Endometrial microvascular endothelial cells (primary cell): ENCODE data around the gene GCAT. TPM values are rescaled to one million over a fixed set of nuclear protein-coding genes. Genes with fewer than 3 reads are reported as not detected.
"Not testable (repeated sequence)": the region's sequence is repeated elsewhere in the genome, so short reads cannot be mapped to it uniquely, and the experiment has no call there.

Experiments used
- in situ Hi-C: cut with HindIII; loops from 2 replicates; pipeline ENCODE4 v1.10.0; 2017; ENCODE audit warnings: low sequenced_read_pairs, low pct_unique_long_range_greater_than_20kb; ENCODE audit errors: inconsistent ontology term
- total RNA-seq: library from RNA; depleted of rRNA; stranded (reverse); fragments of >200 nt; gene quantifications from one replicate; pipeline ENCODE4 v1.2.3, GENCODE V29; 2015; ENCODE audit errors: inconsistent ontology term

GCAT gene
- total RNA-seq, 1 donor from 2014 or later, result 32.1 TPM

DNA sequence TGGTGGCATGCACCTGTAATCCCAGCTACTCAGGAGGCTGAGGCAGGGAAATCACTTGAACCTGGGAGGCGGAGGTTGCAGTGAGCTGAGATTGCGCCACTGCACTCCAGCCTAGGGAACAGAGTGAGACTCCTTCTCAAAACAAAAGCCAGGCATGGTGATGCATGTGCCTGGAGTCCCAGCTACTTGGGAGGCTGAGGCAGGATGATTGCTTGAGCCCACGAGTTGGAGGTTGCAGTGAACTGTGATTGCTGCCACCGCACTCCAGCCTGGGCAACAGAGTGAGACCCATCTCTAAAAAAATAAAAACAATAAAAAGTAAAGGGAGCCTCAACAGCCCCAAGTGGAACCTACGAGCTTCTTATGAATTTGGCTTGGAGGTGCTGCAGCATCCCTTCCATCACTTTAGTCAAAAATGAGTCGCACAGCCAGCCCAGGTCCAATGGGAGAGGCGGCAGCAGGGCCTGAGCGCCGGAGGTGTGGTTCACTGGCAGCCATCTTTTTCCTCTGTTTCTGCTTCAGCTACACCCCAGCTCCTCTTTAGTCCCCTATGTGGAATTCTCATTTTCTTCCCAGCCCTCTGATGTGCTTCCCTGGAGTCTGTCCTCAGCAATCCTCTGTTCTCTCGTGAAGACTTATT, 29.2 kb upstream of the GCAT start:
- in situ Hi-C loops, result no loop called here

DNA sequence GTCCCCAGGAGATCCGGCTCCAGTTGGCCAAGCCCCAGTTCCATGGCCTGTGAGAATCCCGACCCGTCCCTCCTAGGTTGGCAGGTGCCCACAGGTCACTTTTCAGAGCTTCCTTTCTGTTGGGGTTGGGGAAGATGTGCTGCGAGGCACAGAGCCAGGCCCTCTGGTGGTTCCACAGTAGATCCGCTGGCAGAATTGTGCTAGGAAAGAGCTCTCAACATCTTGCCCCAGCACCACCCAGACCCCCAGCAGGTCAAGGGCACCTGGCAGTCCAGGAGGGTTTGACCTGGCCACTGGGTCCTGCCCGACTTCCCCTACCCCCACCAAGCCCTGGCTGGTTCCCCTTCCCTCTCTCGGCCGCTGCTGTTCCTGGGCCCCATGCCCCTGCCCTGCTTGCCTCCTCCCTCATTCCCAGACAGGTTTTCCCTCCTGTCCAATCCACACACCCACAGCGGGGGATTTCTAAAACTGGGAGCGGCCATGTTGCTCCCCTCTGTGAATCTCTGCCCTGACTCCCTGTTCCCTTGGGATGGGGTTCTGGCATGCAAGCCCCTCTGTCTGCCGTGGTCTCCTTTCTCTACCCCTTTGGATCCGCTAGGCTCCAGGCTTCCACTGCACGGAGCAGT, 26.2 kb upstream of the GCAT start:
- in situ Hi-C loops, result no loop called here

DNA sequence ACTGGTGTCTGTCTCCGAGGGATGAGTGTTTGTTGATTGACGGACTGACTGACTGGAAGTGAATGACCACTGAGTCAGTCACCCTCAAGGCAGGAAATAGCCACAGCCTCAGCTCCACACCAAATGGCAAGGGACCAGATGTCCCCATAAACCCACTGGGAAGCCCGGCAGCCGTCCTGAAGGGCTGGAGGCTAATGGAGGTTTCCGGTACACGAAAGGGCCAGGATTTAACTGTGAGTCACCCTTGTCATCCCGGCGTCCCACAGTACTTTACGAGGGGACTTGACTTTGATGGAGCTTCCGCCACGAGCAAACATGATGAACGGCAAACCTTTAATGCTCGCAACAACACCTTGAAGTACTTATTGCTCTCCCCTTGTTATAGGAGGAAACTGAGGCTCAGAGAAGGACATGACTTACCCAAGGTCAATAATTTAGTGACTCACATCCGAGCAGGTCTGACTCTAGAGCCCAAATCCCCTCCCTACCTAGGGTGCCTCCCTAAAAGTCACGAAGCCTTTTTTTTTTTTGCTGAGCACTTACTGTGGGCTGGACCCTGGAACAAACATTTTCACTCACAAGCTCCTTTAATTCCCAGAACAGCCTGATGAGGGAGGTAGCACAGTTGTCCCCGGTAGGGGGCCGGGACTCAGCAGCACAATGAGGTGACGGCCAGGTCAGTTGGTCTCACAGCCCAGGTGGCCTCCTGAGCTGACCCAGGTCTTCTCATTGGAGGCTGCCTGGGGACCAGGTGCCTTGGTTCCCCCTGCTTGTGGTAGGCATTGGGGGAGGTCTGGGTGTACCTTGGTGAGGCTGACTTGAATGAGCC, 25.2 kb upstream of the GCAT start:
- in situ Hi-C loops, result no loop called here

DNA sequence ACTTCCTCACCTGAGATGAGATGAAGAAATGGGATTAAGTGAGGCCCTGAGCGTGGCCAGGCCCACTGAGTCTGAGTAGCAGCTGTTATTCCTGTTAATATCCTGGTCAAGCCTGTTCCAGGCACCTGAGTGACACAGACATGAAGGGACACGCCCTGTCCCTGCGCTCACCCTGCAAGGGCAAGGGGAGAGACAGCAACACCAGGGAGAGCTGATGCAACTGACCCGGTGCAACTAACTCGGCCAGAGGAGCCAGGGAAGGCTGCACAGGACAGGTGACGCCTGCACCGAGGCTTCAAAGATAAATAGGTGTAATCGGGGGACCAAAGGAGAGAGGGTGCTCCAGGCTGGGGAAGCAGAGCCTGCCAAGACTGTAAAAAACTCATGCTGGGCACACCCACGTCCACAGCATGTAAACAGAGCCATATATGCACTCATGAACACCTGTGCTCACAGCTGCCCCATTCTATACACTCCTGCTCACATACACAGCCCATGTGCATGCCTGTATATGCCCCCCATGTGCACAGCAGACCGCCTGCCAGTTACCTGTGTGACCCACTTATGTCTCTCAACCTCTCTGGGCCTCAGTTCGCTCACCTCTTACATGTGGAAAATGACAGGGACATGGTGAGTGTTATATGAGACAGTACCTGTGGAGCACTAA, 22.8 kb upstream of the GCAT start:
- in situ Hi-C loops, result no loop called here

DNA sequence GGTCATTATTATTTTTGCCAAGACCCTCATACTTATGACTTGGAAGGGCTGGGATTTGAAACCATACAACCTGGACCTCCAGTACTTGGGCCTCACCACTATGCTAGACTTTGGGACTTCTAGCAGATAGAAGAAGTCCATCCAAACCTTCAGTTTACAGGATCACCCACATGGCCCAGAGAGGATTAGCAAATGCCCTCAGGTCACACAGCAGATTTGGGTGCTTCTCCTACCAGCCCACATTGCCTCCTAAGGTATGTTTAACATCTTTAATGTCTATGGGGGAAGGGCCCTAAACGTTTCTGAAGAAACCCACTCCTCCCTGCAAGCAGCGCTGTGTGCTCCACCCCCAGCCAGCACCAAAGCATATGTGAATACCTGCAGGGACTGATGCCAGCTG, 17.5 kb upstream of the GCAT start:
- in situ Hi-C loops, result no loop called here

DNA sequence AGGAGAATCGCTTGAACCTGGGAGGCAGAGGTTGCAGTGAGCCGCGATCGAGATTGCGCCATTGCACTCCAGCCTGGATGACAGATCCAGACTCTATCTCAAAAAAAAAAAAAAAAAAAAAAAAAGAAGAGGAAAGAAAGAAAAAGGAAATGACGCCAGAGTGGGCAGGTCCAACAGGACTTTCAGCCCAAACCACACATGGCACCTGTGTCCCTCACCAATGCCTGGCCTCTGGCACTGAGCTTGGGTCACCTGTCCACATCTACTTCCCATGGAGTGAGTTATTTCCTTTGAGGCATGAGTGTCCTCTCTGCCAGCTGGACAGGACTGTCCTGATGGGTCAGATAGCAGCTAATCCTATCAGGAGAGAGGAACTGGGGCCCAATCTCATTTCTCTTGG, 15.2 kb upstream of the GCAT start:
- in situ Hi-C loops, result no loop called here

DNA sequence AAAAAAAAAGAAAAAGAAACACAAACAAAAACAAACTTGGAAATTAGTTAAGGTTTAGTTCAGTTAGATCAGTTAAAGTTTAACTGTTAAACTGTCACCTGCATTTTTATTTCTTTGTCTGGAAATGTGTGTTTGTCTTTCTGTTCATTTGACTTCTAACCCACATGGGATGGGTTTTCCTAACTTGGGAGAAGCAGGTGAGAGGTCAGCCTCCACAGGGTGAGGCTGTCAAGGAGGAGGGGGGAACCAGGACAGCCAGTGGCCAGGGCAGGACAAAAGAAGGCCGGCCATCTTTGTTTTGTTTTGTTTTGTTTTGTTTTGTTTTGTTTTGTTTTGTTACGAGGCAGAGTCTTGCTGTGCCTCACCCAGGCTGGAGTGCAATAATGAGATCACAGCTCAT, 13.4 kb upstream of the GCAT start:
- in situ Hi-C loops, result no loop called here

DNA sequence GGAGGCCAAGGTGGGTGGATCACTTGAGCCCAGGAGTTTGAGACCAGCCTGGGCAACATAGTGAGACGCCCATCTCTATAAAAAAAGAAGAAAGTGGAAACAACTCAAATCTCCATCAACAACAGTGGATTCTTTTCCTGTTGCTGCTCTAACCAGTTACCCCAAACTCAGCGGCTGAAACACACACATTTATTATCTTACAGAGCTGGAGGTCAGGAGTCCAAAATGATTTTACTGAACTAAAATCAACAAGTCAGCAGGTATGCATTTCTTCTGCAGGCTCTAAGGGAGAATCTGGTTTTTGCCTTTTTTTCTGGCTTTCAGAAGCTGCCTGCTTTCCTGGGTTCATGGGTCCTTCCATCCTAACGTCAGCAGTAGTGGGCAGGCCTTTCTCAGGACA, 11.7 kb upstream of the GCAT start:
- in situ Hi-C loops, result no loop called here

DNA sequence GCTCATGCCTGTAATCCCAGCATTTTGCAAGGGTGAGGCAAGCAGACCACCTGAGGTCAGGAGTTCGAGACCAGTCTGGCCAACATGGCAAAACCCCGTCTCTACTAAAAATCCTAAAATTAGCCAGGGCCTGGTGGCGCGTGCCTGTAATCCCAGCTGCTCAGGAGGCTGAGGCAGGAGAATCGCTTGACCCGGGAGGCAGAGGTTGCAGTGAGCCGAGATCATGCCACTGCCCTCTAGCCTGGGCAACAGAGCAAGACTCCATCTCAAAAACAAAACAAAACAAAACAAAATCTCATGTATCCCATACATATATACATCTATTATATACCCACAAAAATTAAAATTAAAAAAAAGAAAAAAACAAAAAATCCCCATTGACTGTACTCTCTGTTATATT, 10.5 kb upstream of the GCAT start:
- in situ Hi-C loops, result not testable (repeated sequence)

DNA sequence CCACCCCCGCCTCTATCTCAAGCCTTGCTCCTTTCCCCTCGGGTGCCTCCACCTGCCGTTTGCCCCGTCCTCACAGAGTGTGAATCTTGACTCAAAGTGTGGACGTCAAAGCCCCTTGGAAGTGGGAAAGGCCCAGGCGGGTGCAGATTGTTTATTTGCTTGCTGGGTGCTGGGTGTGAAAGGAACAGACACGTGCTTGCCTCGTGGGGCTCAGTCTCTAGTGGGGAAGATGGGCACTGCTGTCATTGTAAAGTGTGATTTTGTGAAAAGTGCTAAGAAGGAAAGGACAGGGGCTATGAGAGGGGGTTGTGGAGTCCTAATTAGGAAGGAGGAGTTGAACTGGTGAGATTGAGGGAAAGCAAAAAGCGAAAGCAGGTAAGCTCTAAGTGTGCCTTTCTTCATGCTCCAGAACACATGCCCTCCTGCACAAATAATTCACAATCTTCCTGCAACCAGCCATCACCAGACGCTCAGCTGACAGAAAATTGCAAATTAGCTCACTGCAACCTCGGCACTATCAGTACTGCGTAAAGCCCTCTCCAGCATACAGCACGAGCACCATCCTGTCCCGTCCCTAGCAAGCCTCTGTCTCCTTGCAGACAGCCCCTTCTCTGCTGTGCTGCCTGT, 9.7 kb upstream of the GCAT start:
- in situ Hi-C loops, result no loop called here

DNA sequence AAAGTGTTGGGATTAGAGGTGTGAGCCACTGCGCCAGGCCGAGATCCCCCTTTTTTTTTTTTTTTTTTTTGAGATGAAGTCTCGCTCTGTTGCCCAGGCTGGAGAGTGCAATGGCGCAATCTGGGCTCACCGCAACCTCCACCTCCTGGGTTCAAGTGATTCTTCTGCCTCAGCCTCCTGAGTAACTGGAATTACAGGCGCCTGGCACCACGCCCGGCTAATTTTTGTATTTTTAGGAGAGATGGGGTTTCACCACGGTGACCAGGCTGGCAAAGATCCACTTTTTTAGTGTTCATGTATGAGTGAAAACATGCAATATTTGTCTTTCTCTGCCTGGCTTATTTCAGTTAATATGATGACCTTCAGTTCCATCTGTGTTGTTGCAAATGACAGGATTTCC, 7.8 kb upstream of the GCAT start:
- in situ Hi-C loops, result not testable (repeated sequence)

DNA sequence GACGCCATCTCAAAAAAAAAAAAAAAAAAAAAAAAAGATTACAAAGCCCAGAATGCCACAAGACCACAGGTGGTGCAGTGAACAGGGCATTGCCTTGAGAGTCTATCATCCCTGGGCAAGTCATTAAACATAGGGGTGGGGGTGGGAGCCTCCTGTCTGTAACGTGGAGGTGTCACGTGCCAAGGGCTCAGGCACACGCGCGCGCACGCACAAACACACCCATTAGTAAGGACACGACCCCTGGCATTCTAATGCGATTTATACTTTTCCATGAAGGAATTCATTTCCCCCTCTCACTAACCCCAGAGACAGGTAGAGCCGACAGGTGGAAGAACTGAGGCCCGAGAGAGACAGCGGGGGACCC, 5.8 kb upstream of the GCAT start:
- in situ Hi-C loops, result no loop called here

DNA sequence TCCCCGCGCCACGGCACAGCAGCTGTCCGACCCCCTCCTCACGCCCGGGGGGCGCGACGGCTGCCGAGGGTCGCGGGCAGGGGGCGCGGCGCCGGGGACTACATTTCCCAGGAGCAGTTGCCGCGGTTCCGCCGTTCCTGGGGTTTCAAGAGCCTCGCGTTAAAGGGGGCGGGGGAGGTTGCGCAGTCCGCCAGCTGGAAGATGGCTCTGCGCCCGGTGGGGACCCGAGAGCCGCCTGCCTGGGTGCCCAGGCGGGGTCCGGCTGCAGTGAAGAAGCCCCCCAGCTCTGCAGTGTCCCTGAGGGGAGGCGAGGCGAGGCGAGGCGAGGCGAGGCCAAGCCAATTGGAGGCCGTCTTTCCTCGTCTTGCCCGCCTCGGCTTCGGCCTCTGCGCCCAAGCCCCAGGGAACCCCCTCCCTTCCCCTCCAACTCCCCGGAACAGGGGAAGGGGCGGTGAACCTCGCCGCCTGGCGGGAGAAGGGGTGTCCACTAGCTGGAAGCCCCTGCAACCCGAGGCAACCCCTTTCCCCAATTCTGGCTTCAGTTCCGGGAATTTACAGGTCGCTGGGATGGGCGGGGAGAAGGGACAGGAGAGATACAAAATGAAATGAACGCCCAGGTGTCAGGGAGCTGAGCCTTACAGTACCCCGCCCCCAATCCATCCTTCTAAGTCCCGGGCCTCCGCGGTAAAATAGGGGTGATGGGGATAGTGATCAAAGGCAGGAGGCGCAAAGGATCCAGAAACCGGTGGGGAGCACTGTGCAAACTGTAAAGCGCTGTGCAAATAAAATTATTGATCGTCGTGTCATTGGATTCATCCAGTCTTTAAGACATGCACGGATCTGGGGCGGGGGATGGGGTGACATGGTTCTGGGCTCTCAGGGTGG, 5.2 kb upstream of the GCAT start:
- in situ Hi-C loops, result no loop called here

DNA sequence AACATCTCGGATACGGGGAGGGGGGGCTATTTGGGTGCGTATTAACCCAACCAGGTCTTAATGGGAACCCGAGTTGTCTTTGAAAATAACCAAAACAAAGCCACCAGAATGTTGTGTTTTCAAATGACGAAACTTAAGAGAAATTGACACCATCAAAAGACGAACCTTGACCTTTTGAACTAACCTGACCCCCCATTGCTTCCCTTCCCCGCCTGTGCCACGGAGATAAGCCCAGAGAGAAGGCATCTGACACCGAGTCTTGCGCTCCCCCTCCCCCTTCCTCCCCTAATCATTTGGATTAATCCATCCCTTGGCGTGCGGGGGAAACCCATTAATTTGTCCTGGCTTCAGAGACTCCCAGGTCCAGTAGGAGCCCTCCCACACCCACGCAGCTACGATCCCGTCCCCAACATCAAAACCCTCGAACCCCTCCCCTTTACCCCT, 4.5 kb upstream of the GCAT start:
- in situ Hi-C loops, result no loop called here

DNA sequence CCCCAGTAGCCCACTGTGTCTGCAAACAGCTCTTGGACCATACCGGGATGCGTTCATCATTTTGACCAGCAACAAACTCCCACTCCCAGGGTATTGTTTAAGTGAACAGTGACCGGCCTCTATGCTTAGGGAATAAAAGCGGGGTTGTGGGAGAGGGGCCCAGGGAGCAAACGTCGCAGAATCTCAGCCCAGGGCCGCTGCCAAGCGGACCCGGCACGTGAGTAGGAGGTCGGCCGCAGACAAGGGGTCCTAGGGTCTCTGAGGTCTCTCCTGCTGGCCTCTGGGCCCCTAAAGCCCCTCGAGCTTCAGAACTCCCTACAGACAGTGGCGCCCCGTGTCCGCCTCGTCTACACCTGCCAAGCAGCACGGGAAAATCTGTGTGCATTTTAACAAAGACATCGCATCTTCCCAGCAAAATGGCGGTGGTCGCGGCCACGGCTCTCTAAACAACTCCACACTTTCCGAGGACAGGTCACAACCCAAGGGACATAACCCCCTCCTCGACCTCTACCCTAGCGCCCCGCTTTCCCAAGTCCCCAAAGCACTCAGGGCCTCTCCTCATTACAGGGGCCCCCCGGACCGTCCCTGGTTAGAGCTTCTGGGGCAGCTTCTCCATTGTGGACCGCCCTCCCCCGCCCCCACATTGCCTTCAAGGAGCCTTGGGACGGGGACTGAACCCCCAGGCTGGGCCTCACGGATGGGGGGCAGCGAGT, 3.9 kb upstream of the GCAT start:
- in situ Hi-C loops, result no loop called here

DNA sequence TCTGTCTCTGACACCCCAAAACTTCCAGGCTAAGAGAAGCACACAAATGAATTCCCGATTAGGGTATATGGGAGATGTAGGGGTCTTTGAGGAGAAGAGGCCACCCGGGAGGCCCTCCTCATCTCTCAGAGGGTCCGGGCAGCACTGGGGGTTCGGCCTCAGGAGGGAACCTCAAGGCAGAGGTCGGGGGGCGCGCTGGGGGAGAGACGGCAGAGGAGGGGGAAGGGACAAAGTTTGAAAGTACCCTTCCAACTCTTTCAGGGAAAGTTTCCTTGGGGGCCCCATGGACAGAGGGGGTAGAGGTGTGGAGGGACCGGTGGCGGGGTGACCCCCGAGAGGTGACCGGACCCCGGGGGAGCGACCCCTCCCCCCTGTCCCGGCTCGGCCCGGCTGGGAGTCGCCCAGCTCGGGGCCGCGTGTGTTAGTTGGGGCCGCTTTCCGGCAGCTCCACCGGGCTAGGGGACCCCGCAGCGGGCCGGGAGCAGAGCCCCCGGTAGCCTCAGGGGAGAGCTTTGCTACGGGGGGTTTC, 3.3 kb upstream of the GCAT start:
- in situ Hi-C loops, result no loop called here
